GM12872 (cell line): ENCODE results near the gene TWIST2.

Experiments
- CTCF ChIP-seq: IDR thresholded peaks from 3 replicates; pipeline ENCODE4 v1.5.1; 2011; ENCODE audit warnings: low read depth, mild to moderate bottlenecking, low read length, moderate library complexity; ENCODE audit not compliant: insufficient read depth

Gene TWIST2

GRCh38 chr2:238820916-238821315 lies 27.0 kb upstream of the TWIST2 start:
- TF ChIP-seq CTCF, result no peak

GRCh38 chr2:238821391-238821790 lies 26.5 kb upstream of the TWIST2 start:
- TF ChIP-seq CTCF, result no peak

GRCh38 chr2:238821944-238822670 lies 25.8 kb upstream of the TWIST2 start:
- no peak for TF ChIP-seq CTCF

- TF ChIP-seq CTCF, result no peak
These were observed 24.9 kb upstream of the TWIST2 start for GRCh38 chr2:238822955-238823354.

GRCh38 chr2:238831177-238831576 lies 16.7 kb upstream of the TWIST2 start:
- no peak for TF ChIP-seq CTCF

- TF ChIP-seq CTCF, result no peak
These were observed 12.9 kb upstream of the TWIST2 start for GRCh38 chr2:238834982-238835381.

DNA sequence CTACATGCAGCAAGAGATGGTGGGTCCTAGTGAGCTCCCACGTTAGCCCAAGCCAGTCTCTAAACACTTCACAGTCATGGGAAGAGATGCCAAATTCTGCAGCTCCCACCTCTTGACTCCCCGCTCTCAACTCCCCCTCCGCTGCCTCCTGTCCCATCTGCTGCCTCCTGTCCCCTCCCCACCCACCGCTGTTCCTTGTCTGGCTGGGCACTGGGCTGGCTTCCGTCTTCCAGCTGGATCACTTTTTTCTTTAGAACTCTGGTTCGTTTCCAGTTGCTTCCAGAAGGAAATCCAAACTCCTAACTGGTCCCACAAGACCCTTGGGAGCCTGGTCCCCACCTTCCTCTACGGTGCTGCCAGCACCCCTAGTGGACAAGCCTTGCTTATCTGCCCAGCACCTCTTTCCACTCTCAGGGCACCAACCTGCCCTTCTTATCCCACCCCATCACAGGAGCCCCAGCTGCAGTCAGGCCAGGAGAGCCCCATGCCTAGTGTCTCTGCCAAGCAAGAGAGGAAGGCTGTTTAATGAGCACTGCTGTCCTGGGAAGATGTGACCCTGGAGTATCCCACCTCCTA lies 12.1 kb upstream of the TWIST2 start:
- TF ChIP-seq CTCF, result peak; percentile 43; the same call in 2 of the 3 replicates
